Brain microvascular endothelial cell (primary cell): ENCODE measurements around the gene DARS1.
A peak's percentile ranks its signal among the peaks of the same experiment; 100 is the strongest.

Experiments used
- DNase-seq: peaks from one replicate; pipeline ENCODE4 v3.0.0-alpha.2; 2020
- H3K27ac ChIP-seq: fragments of 250-450 bp; sonication (Bioruptor Pico); 2 replicates; pipeline ENCODE4 v1.5.1; 2020; ENCODE audit warnings: mild to moderate bottlenecking, moderate library complexity
- H3K27me3 ChIP-seq: fragments of 250-450 bp; sonication (Bioruptor Pico); replicated peaks from 2 replicates; pipeline ENCODE4 v1.5.1; 2020; ENCODE audit warnings: mild to moderate bottlenecking
- H3K36me3 ChIP-seq: fragments of 250-450 bp; sonication (Bioruptor Pico); replicated peaks from 2 replicates; pipeline ENCODE4 v1.5.1; 2020; ENCODE audit warnings: mild to moderate bottlenecking
- H3K4me3 ChIP-seq: 2 replicates; pipeline ENCODE4 v1.5.1; 2011; ENCODE audit warnings: low read depth, mild to moderate bottlenecking, control low read depth, low read length, moderate library complexity
- CTCF ChIP-seq: IDR thresholded peaks from 2 replicates; pipeline ENCODE4 v1.5.1; 2011; ENCODE audit warnings: low read depth, mild to moderate bottlenecking, moderate library complexity, low read length, control low read depth, inconsistent platforms; ENCODE audit errors: missing control alignments
- in situ Hi-C: cut with HindIII; loops from 2 replicates; pipeline ENCODE4 v1.10.0; 2017; ENCODE audit warnings: low sequenced_read_pairs, low pct_ligation_motif_present

The DARS1 gene

GRCh38 chr2:136030406-136030805 is 45.0 kb upstream of the DARS1 start:
- Histone ChIP-seq H3K36me3 (no peaks in the 10 kb centered on the region), H3K27ac (no peak overlapping the region), H3K4me3 (no peak overlapping the region), H3K27me3 (no peaks in the 10 kb centered on the region)
- no peak for DNase-seq
- in situ Hi-C loops, result no loop called here
- TF ChIP-seq CTCF, result no peak

GRCh38 chr2:136029149-136029548 is 43.7 kb upstream of the DARS1 start:
- no peak for TF ChIP-seq CTCF
- in situ Hi-C loops, result no loop called here

GRCh38 chr2:136028001-136028400 is 42.6 kb upstream of the DARS1 start:
- DNase-seq, result no peak
- H3K27ac ChIP-seq, result no peak overlapping the region
- no peak for TF ChIP-seq CTCF
- no peak overlapping the region for H3K4me3 ChIP-seq
- no peaks in the 10 kb centered on the region for H3K27me3 ChIP-seq
- H3K36me3 ChIP-seq, result no peaks in the 10 kb centered on the region
- in situ Hi-C loops, result no loop called here

More at GRCh38 chr2:136029149-136029548, 43.7 kb upstream of the DARS1 start:
- H3K27ac ChIP-seq, result no peak overlapping the region
- DNase-seq, result no peak
- H3K36me3 ChIP-seq, result no peaks in the 10 kb centered on the region
- H3K4me3 ChIP-seq, result no peak overlapping the region
- H3K27me3 ChIP-seq, result no peaks in the 10 kb centered on the region

GRCh38 chr2:136027112-136027511 is 41.7 kb upstream of the DARS1 start:
- no peaks in the 10 kb centered on the region for H3K36me3 ChIP-seq
- H3K27me3 ChIP-seq, result no peaks in the 10 kb centered on the region
- H3K27ac ChIP-seq, result no peak overlapping the region
- no peak overlapping the region for H3K4me3 ChIP-seq
- no peak for DNase-seq
- in situ Hi-C loops, result no loop called here
- TF ChIP-seq CTCF, result no peak

GRCh38 chr2:136025057-136025973 is 39.9 kb upstream of the DARS1 start:
- peak; percentile 46 for DNase-seq
- H3K27ac ChIP-seq, result no peak overlapping the region
- H3K27me3 ChIP-seq, result no peaks in the 10 kb centered on the region
- no peaks in the 10 kb centered on the region for H3K36me3 ChIP-seq
- TF ChIP-seq CTCF, result no peak
- peak overlapping the region; percentile 42 for H3K4me3 ChIP-seq
- in situ Hi-C loops, result no loop called here
